DND-41 (cell line): ENCODE measurements around the gene MAD2L1.

ENCODE experiments used
- ATAC-seq: fragments of 200-7000 bp; cut with Tn5 transposase; 3 replicates; pipeline ENCODE4 v1.9.1; 2021; ENCODE audit warnings: low read depth; ENCODE audit not compliant: insufficient read depth
- DNase-seq: peaks from one replicate; pipeline ENCODE4 v3.0.0-alpha.2; 2020
- H2AFZ ChIP-seq: 2 replicates; pipeline ENCODE4 v1.6.0; 2012; ENCODE audit warnings: low read depth, low read length
- H3K27ac ChIP-seq: 2 replicates; pipeline ENCODE4 v1.5.1; 2012; ENCODE audit warnings: low read length, inconsistent platforms
- H3K27me3 ChIP-seq: fragments of 200-600 bp; sonication (generic); 2 replicates; pipeline ENCODE4 v1.6.0; 2012; ENCODE audit warnings: low read length, mild to moderate bottlenecking, inconsistent platforms; ENCODE audit not compliant: insufficient read depth, poor library complexity
- H3K36me3 ChIP-seq: 2 replicates; pipeline ENCODE4 v1.5.1; 2012; ENCODE audit warnings: low read length, inconsistent platforms; ENCODE audit not compliant: insufficient read depth
- H3K4me1 ChIP-seq: 2 replicates; pipeline ENCODE4 v1.5.1; 2012; ENCODE audit warnings: mild to moderate bottlenecking, low read length; ENCODE audit not compliant: insufficient read depth
- H3K4me2 ChIP-seq: 2 replicates; pipeline ENCODE4 v1.6.0; 2012; ENCODE audit warnings: mild to moderate bottlenecking, moderate library complexity, low read length, inconsistent platforms; ENCODE audit not compliant: insufficient read depth
- H3K4me3 ChIP-seq, 2 experiments: fragments of 200-600 bp in 1 of 2; shearing (Covaris generic) in 1 of 2; 2 replicates each; pipeline ENCODE4 v1.5.1; 2012 to 2016; ENCODE audit warnings: inconsistent platforms in 2 of 2, low read length in 2 of 2, mild to moderate bottlenecking in 2 of 2, low read depth in 1 of 2, moderate library complexity in 1 of 2
- H3K79me2 ChIP-seq: 2 replicates; pipeline ENCODE4 v1.6.0; 2012; ENCODE audit warnings: low read length, inconsistent platforms; ENCODE audit not compliant: insufficient read depth
- H3K9ac ChIP-seq: 2 replicates; pipeline ENCODE4 v1.6.0; 2012; ENCODE audit warnings: low read depth, mild to moderate bottlenecking, inconsistent platforms, low read length, moderate library complexity
- H3K9me3 ChIP-seq: 2 replicates; pipeline ENCODE4 v1.5.1; 2012; ENCODE audit warnings: low read length, moderate library complexity, mild to moderate bottlenecking, inconsistent platforms; ENCODE audit not compliant: insufficient read depth, severe bottlenecking
- H4K20me1 ChIP-seq: 2 replicates; pipeline ENCODE4 v1.6.0; 2012; ENCODE audit warnings: low read length; ENCODE audit not compliant: insufficient read depth
- CTCF ChIP-seq: IDR thresholded peaks from 2 replicates; pipeline ENCODE4 v1.5.1; 2012; ENCODE audit warnings: borderline replicate concordance, low read length, moderate library complexity, mild to moderate bottlenecking; ENCODE audit not compliant: poor library complexity, severe bottlenecking; ENCODE audit errors: extremely low read depth
- EZH2 ChIP-seq: IDR thresholded peaks from 3 replicates; pipeline ENCODE4 v1.6.1; 2012; ENCODE audit warnings: borderline replicate concordance, low read depth, mild to moderate bottlenecking, moderate library complexity, low read length, inconsistent platforms; ENCODE audit not compliant: severe bottlenecking

MAD2L1 gene

DNA sequence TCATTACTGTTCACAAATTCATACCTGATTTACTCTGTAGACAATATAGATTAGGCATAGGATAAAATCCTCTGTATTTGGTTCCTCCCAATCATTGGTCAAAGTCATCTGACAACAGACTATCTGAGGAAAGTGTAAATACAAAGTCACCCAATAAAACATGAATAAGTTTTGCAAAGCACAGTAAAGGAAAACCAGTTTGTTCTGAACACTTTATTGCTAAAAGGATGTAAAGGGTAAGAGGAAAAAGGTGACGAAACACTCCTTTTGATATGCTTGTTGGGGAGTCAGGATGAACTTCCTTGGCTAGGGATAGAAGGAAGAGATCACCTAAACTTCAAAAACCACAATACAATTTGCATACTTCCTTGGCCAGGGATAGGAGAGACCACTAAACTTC, 10.9 kb downstream of the MAD2L1 start:
- TF ChIP-seq EZH2 (no peak), CTCF (no peak)
- peaks cover 17% of the 10 kb centered on the region; the same call in 1 of the 2 replicates for H4K20me1 ChIP-seq
- no peaks in the 10 kb centered on the region; the same call in 1 of the 2 replicates for H3K4me1 ChIP-seq
- no peak overlapping the region for H3K27ac ChIP-seq
- H3K4me2 ChIP-seq = no peak overlapping the region
- H3K79me2 ChIP-seq = peaks cover 37% of the 10 kb centered on the region
- H2AFZ ChIP-seq = no peak overlapping the region
- no peaks in the 10 kb centered on the region for H3K27me3 ChIP-seq
- DNase-seq = no peak
- peaks cover 67% of the 10 kb centered on the region for H3K36me3 ChIP-seq
- H3K9me3 ChIP-seq = no peaks in the 10 kb centered on the region
- ATAC-seq = no peak
- H3K4me3 ChIP-seq = no peak overlapping the region
- no peak overlapping the region for H3K9ac ChIP-seq

- H3K27me3 ChIP-seq = no peaks in the 10 kb centered on the region
- DNase-seq (no peak), ATAC-seq (no peak)
- TF ChIP-seq EZH2 (no peak), CTCF (no peak)
- H3K27ac ChIP-seq = no peak overlapping the region
- peaks cover 60% of the 10 kb centered on the region for H3K36me3 ChIP-seq
- H3K9me3 ChIP-seq = no peaks in the 10 kb centered on the region
- no peaks in the 10 kb centered on the region; the same call in 1 of the 2 replicates for H3K4me1 ChIP-seq
- H2AFZ ChIP-seq = no peak overlapping the region
- H3K4me2 ChIP-seq = no peak overlapping the region
- peaks cover 13% of the 10 kb centered on the region; the same call in 1 of the 2 replicates for H4K20me1 ChIP-seq
- H3K79me2 ChIP-seq = peaks cover 31% of the 10 kb centered on the region
- no peak overlapping the region for H3K4me3 ChIP-seq
- no peak overlapping the region for H3K9ac ChIP-seq
Measured at GRCh38 chr4:120055162-120055561, 11.5 kb downstream of the MAD2L1 start.

DNA sequence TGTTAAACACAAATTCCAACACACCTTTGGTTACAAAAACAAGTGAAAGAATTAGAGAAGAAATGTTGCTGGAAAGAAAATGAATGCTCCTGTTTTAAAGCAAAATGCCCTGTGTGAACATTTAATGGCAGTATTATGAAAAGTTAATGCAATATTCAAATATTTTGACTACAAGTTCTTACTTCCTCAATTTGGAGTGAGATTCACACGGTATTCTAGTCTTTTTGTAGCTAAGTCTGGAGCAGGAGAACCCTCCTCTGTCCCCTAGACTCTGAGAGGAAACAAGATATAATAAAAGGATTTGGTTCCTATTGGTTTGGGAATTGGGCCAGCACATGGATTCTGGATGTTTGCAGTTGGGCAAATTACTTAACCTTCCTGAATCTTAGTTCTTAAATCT, 12.7 kb downstream of the MAD2L1 start:
- Histone ChIP-seq H4K20me1 (peaks cover 13% of the 10 kb centered on the region; the same call in 1 of the 2 replicates), H3K4me3 (no peak overlapping the region), H3K36me3 (peaks cover 48% of the 10 kb centered on the region), H3K9ac (no peak overlapping the region), H2AFZ (no peak overlapping the region), H3K4me2 (no peak overlapping the region), H3K27me3 (no peaks in the 10 kb centered on the region), H3K79me2 (peaks cover 18% of the 10 kb centered on the region; the same call in 1 of the 2 replicates), H3K4me1 (0 out of 2 replicates have a peak, but pooled peaks cover 2% of the 10 kb centered on the region), H3K27ac (no peak overlapping the region), H3K9me3 (no peaks in the 10 kb centered on the region)
- ATAC-seq (no peak), DNase-seq (no peak)
- TF ChIP-seq EZH2 = no peak
- TF ChIP-seq CTCF = no peak

GRCh38 chr4:120052856-120053255, 13.8 kb downstream of the MAD2L1 start:
- H3K36me3 ChIP-seq = peaks cover 37% of the 10 kb centered on the region
- H3K79me2 ChIP-seq = peaks cover 8% of the 10 kb centered on the region; the same call in 1 of the 2 replicates
- H3K9me3 ChIP-seq = no peaks in the 10 kb centered on the region
- H4K20me1 ChIP-seq = peaks cover 13% of the 10 kb centered on the region; the same call in 1 of the 2 replicates
- TF ChIP-seq CTCF (no peak), EZH2 (no peak)
- no peak overlapping the region for H3K9ac ChIP-seq
- H3K27ac ChIP-seq = no peak overlapping the region
- H3K4me3 ChIP-seq = no peak overlapping the region
- 0 out of 2 replicates have a peak, but pooled peaks cover 2% of the 10 kb centered on the region for H3K4me1 ChIP-seq
- no peaks in the 10 kb centered on the region for H3K27me3 ChIP-seq
- no peak overlapping the region for H2AFZ ChIP-seq
- no peak overlapping the region for H3K4me2 ChIP-seq
- DNase-seq = no peak
- no peak for ATAC-seq
